ENCODE measurements around the gene SLC24A3.

Gene SLC24A3

DNA sequence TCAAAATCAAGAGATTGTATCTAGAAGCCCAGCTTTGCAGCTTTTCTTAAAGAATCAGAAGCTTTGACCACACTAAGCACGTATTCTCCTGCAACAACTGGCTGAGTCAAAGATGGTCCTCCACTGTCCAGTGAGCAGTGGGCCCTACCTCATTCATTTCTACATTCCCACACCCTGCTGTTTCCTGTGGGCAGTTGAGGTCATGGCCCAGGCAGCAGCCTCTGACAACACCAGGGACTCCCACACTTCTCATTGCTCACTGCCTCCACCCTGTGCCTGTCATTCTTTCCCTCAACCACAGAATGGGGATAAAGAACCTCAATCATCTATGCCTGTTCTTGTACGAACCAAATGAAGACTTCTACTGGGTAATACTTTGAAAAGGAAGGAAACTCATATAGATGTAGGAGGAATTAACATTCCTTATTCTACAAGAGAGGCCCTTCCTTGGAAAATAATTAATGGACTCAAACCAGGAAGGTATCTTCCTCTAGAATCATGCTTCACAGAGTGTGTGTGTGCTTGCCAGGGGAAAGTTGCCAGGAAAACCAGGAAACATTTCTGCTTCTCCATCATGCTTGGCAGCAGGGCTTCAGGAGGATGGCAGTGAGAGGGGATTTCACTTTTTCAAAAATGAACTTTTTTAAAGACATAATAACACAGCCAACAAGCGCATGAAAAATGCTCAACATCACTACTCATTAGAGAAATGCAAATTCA, 353.9 kb downstream of the SLC24A3 start:
- Histone ChIP-seq H3K27ac (ENCODE audit: low read depth, low read length, severe bottlenecking) (no peak overlapping the region), H3K9me3 (ENCODE audit: control insufficient read depth, low read length) (no peaks in the 10 kb centered on the region), H3K4me1 (ENCODE audit: control insufficient read depth, insufficient read depth, low read length, poor library complexity, severe bottlenecking) (no peaks in the 10 kb centered on the region), H3K4me3 (ENCODE audit: extremely low read depth, insufficient read depth, low read length, poor library complexity, severe bottlenecking) (no peak overlapping the region), H3K36me3 (ENCODE audit: control insufficient read depth, insufficient read depth, low read length) (no peaks in the 10 kb centered on the region)
- WGBS, 2 experiments (ENCODE audit: insufficient coverage in 2 of 2): 91 to 100% methylated on average over 1 of the region's 3 CpGs

- Histone ChIP-seq H3K4me3 (ENCODE audit: extremely low read depth, insufficient read depth, low read length, poor library complexity, severe bottlenecking) (no peak overlapping the region), H3K36me3 (ENCODE audit: control insufficient read depth, insufficient read depth, low read length) (no peaks in the 10 kb centered on the region), H3K4me1 (ENCODE audit: control insufficient read depth, insufficient read depth, low read length, poor library complexity, severe bottlenecking) (no peaks in the 10 kb centered on the region), H3K9me3 (ENCODE audit: control insufficient read depth, low read length) (no peaks in the 10 kb centered on the region), H3K27ac (ENCODE audit: low read depth, low read length, severe bottlenecking) (no peak overlapping the region)
- WGBS, 2 experiments (ENCODE audit: insufficient coverage in 2 of 2): no CpG with 5 or more reads among the region's 2 CpGs
Observed at GRCh38 chr20:19568128-19568527, 355.7 kb downstream of the SLC24A3 start.

GRCh38 chr20:19571996-19572395, 359.6 kb downstream of the SLC24A3 start:
- H3K4me1 ChIP-seq (ENCODE audit: control insufficient read depth, insufficient read depth, low read length, poor library complexity, severe bottlenecking): no peaks in the 10 kb centered on the region
- H3K36me3 ChIP-seq (ENCODE audit: control insufficient read depth, insufficient read depth, low read length): no peaks in the 10 kb centered on the region
- no peak overlapping the region for H3K27ac ChIP-seq (ENCODE audit: low read depth, low read length, severe bottlenecking)
- no peak overlapping the region for H3K4me3 ChIP-seq (ENCODE audit: extremely low read depth, insufficient read depth, low read length, poor library complexity, severe bottlenecking)
- 80 to 100% methylated on average over 1 of the region's 2 CpGs for WGBS, 2 experiments (ENCODE audit: insufficient coverage in 2 of 2)
- no peaks in the 10 kb centered on the region for H3K9me3 ChIP-seq (ENCODE audit: control insufficient read depth, low read length)

- 86 to 93% methylated on average over 1 to 2 of the region's 3 CpGs for WGBS, 2 experiments (ENCODE audit: insufficient coverage in 2 of 2)
- H3K9me3 ChIP-seq (ENCODE audit: control insufficient read depth, low read length): no peaks in the 10 kb centered on the region
- no peak overlapping the region for H3K27ac ChIP-seq (ENCODE audit: low read depth, low read length, severe bottlenecking)
- no peak overlapping the region for H3K4me3 ChIP-seq (ENCODE audit: extremely low read depth, insufficient read depth, low read length, poor library complexity, severe bottlenecking)
- no peaks in the 10 kb centered on the region for H3K36me3 ChIP-seq (ENCODE audit: control insufficient read depth, insufficient read depth, low read length)
- no peaks in the 10 kb centered on the region for H3K4me1 ChIP-seq (ENCODE audit: control insufficient read depth, insufficient read depth, low read length, poor library complexity, severe bottlenecking)
Observed at GRCh38 chr20:19577692-19578091, 365.2 kb downstream of the SLC24A3 start.

- 83 to 84% methylated on average over 6 to 7 of the region's 7 CpGs for WGBS, 2 experiments (ENCODE audit: insufficient coverage in 2 of 2)
- Histone ChIP-seq H3K36me3 (ENCODE audit: control insufficient read depth, insufficient read depth, low read length) (no peaks in the 10 kb centered on the region), H3K9me3 (ENCODE audit: control insufficient read depth, low read length) (no peaks in the 10 kb centered on the region)
Observed at GRCh38 chr20:19582782-19583181, 370.3 kb downstream of the SLC24A3 start.

GRCh38 chr20:19583532-19584175, 371.2 kb downstream of the SLC24A3 start:
- Histone ChIP-seq H3K9me3 (ENCODE audit: control insufficient read depth, low read length) (no peaks in the 10 kb centered on the region), H3K4me3 (ENCODE audit: extremely low read depth, insufficient read depth, low read length, poor library complexity, severe bottlenecking) (no peak overlapping the region), H3K27ac (ENCODE audit: low read depth, low read length, severe bottlenecking) (no peak overlapping the region), H3K4me1 (ENCODE audit: control insufficient read depth, insufficient read depth, low read length, poor library complexity, severe bottlenecking) (no peaks in the 10 kb centered on the region), H3K36me3 (ENCODE audit: control insufficient read depth, insufficient read depth, low read length) (no peaks in the 10 kb centered on the region)
- WGBS, 2 experiments (ENCODE audit: insufficient coverage in 2 of 2): 52 to 60% methylated on average over 11 of the region's 12 CpGs

More at GRCh38 chr20:19582782-19583181, 370.3 kb downstream of the SLC24A3 start:
- Histone ChIP-seq H3K4me3 (ENCODE audit: extremely low read depth, insufficient read depth, low read length, poor library complexity, severe bottlenecking) (no peak overlapping the region), H3K4me1 (ENCODE audit: control insufficient read depth, insufficient read depth, low read length, poor library complexity, severe bottlenecking) (no peaks in the 10 kb centered on the region), H3K27ac (ENCODE audit: low read depth, low read length, severe bottlenecking) (no peak overlapping the region)

GRCh38 chr20:19588241-19588640, 375.8 kb downstream of the SLC24A3 start:
- Histone ChIP-seq H3K36me3 (ENCODE audit: control insufficient read depth, insufficient read depth, low read length) (no peaks in the 10 kb centered on the region), H3K4me3 (ENCODE audit: extremely low read depth, insufficient read depth, low read length, poor library complexity, severe bottlenecking) (no peak overlapping the region), H3K27ac (ENCODE audit: low read depth, low read length, severe bottlenecking) (no peak overlapping the region), H3K9me3 (ENCODE audit: control insufficient read depth, low read length) (no peaks in the 10 kb centered on the region), H3K4me1 (ENCODE audit: control insufficient read depth, insufficient read depth, low read length, poor library complexity, severe bottlenecking) (no peaks in the 10 kb centered on the region)
- WGBS, 2 experiments (ENCODE audit: insufficient coverage in 2 of 2): 89 to 90% methylated on average over 1 to 3 of the region's 4 CpGs

GRCh38 chr20:19588732-19589131, 376.3 kb downstream of the SLC24A3 start:
- H3K27ac ChIP-seq (ENCODE audit: low read depth, low read length, severe bottlenecking): no peak overlapping the region

DNA sequence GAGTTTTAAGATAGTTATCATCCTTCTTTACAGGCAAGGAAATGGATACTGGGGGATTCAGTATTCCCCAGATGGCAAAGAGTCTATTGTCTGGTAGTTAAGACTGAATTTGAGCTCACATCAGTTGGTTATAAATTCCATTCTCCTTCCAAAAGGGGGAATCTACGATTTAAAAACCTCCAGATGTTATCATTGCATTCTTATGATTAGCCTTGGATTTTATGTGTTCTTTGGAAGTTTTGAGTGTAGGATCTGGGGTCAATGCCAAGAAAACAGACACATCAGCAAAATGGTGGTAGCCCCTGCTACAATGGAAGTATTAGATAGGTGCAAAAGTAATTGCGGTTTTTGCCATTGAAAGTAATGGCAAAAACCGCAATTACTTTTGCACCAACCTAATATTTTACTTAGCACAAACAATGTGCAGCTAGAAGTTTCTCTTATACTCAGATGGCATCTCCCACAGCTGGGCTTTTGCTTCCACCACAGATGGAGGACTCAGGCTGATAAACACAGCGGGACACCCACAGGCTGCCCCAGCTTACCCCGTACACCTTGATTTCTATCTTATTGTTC, 377.4 kb downstream of the SLC24A3 start:
- no peaks in the 10 kb centered on the region for H3K4me1 ChIP-seq (ENCODE audit: control insufficient read depth, insufficient read depth, low read length, poor library complexity, severe bottlenecking)
- no peak overlapping the region for H3K4me3 ChIP-seq (ENCODE audit: extremely low read depth, insufficient read depth, low read length, poor library complexity, severe bottlenecking)
- WGBS, 2 experiments (ENCODE audit: insufficient coverage in 2 of 2): 100% methylated on average over 2 to 3 of the region's 5 CpGs
- H3K36me3 ChIP-seq (ENCODE audit: control insufficient read depth, insufficient read depth, low read length): no peaks in the 10 kb centered on the region
- H3K27ac ChIP-seq (ENCODE audit: low read depth, low read length, severe bottlenecking): no peak overlapping the region
- H3K9me3 ChIP-seq (ENCODE audit: control insufficient read depth, low read length): no peaks in the 10 kb centered on the region

More at GRCh38 chr20:19588732-19589131, 376.3 kb downstream of the SLC24A3 start:
- Histone ChIP-seq H3K4me3 (ENCODE audit: extremely low read depth, insufficient read depth, low read length, poor library complexity, severe bottlenecking) (no peak overlapping the region), H3K36me3 (ENCODE audit: control insufficient read depth, insufficient read depth, low read length) (no peaks in the 10 kb centered on the region), H3K4me1 (ENCODE audit: control insufficient read depth, insufficient read depth, low read length, poor library complexity, severe bottlenecking) (no peaks in the 10 kb centered on the region), H3K9me3 (ENCODE audit: control insufficient read depth, low read length) (no peaks in the 10 kb centered on the region)
- WGBS, 2 experiments (ENCODE audit: insufficient coverage in 2 of 2): 90 to 93% methylated on average over 3 to 5 of the region's 5 CpGs

DNA sequence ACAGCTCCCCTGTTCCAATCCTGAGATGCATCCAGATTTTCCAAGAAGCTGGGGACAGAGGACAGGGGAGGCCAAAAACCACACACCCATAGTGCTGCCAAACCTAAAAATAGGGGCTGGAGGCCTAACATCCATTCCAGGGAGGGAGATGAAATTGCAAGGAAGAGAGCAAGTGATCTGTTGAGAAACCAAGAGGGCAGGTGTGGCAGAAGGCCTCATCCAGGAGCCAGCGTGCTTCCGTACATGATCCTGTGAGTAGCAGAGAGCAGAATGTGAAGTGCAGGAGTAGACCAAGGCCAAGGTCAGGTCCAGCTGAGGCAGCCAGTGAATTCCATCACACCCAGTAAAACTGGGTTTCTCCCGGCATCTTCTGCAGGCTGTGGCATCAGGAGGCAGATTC, 377.9 kb downstream of the SLC24A3 start:
- 97 to 100% methylated on average over 3 of the region's 3 CpGs for WGBS, 2 experiments (ENCODE audit: insufficient coverage in 2 of 2)
- Histone ChIP-seq H3K4me3 (ENCODE audit: extremely low read depth, insufficient read depth, low read length, poor library complexity, severe bottlenecking) (no peak overlapping the region), H3K27ac (ENCODE audit: low read depth, low read length, severe bottlenecking) (no peak overlapping the region), H3K4me1 (ENCODE audit: control insufficient read depth, insufficient read depth, low read length, poor library complexity, severe bottlenecking) (no peaks in the 10 kb centered on the region), H3K9me3 (ENCODE audit: control insufficient read depth, low read length) (no peaks in the 10 kb centered on the region), H3K36me3 (ENCODE audit: control insufficient read depth, insufficient read depth, low read length) (no peaks in the 10 kb centered on the region)

DNA sequence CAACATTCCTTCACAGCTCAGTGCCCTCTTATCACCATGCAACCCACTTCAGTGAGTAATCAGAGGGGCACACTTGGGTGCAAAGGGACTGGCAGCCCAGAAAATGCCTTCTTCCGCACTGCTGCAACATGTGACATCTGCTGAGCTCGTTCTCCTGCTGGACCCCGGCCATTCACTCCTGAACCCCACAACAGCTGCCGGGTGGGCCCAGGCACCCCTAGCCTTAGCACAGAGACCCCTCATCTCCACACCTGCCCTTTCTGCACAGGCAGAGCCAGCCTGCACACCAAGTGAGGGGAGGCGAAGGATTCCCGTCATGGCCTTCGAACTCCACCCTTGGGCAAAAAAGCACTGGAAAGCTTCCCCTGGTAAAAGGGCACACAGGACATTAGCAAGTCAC, 381.3 kb downstream of the SLC24A3 start:
- Histone ChIP-seq H3K9me3 (ENCODE audit: control insufficient read depth, low read length) (no peaks in the 10 kb centered on the region), H3K27ac (ENCODE audit: low read depth, low read length, severe bottlenecking) (no peak overlapping the region), H3K4me1 (ENCODE audit: control insufficient read depth, insufficient read depth, low read length, poor library complexity, severe bottlenecking) (no peaks in the 10 kb centered on the region), H3K36me3 (ENCODE audit: control insufficient read depth, insufficient read depth, low read length) (no peaks in the 10 kb centered on the region), H3K4me3 (ENCODE audit: extremely low read depth, insufficient read depth, low read length, poor library complexity, severe bottlenecking) (no peak overlapping the region)
- 91 to 96% methylated on average over 5 to 7 of the region's 7 CpGs for WGBS, 2 experiments (ENCODE audit: insufficient coverage in 2 of 2)

Measured in mesodermal cell (in vitro differentiated cells).